DOHH2 (cell line): ENCODE measurements around the gene WWOX.

ENCODE experiments used
- H3F3A ChIP-seq: fragments of 200-600 bp; sonication (generic), shearing (Covaris generic); 2 replicates; pipeline ENCODE4 v1.6.0; 2016; ENCODE audit warnings: antibody characterized with exemption, mild to moderate bottlenecking; ENCODE audit not compliant: control insufficient read depth, insufficient read depth
- H3K27ac ChIP-seq: fragments of 200-600 bp; sonication (generic); 2 replicates; pipeline ENCODE4 v1.5.1; 2014; ENCODE audit warnings: low read depth, mild to moderate bottlenecking, low read length, moderate library complexity
- H3K27me3 ChIP-seq: fragments of 200-600 bp; sonication (generic); 2 replicates; pipeline ENCODE4 v1.6.1; 2014; ENCODE audit warnings: mild to moderate bottlenecking, low read length, mixed read lengths; ENCODE audit not compliant: control insufficient read depth
- H3K36me3 ChIP-seq: fragments of 200-600 bp; sonication (generic); 2 replicates; pipeline ENCODE4 v1.6.1; 2014; ENCODE audit warnings: mild to moderate bottlenecking, low read length, moderate library complexity, mixed read lengths; ENCODE audit not compliant: control insufficient read depth
- H3K4me1 ChIP-seq: fragments of 200-600 bp; sonication (generic); 2 replicates; pipeline ENCODE4 v1.6.1; 2014; ENCODE audit warnings: mild to moderate bottlenecking, low read length, mixed read lengths; ENCODE audit not compliant: control insufficient read depth
- H3K4me2 ChIP-seq: fragments of 200-600 bp; sonication (generic); 2 replicates; pipeline ENCODE4 v1.6.0; 2014; ENCODE audit warnings: mild to moderate bottlenecking, low read length, moderate library complexity
- H3K4me3 ChIP-seq: fragments of 200-600 bp; sonication (generic); 2 replicates; pipeline ENCODE4 v1.5.1; 2014; ENCODE audit warnings: mild to moderate bottlenecking, low read length, mixed read lengths
- H3K79me2 ChIP-seq: fragments of 200-600 bp; sonication (generic); 2 replicates; pipeline ENCODE4 v1.6.1; 2014; ENCODE audit warnings: mild to moderate bottlenecking, low read length, mixed read lengths; ENCODE audit not compliant: control insufficient read depth
- H3K9me2 ChIP-seq: fragments of 200-600 bp; sonication (generic); replicated peaks from 2 replicates; pipeline ENCODE4 v1.6.1; 2014; ENCODE audit warnings: mild to moderate bottlenecking, low read length, mixed read lengths; ENCODE audit not compliant: control insufficient read depth
- H3K9me3 ChIP-seq: fragments of 200-600 bp; sonication (generic); 2 replicates; pipeline ENCODE4 v1.6.1; 2014; ENCODE audit warnings: antibody characterized with exemption, low read length, mixed read lengths; ENCODE audit not compliant: control insufficient read depth, insufficient read depth
- H4K20me1 ChIP-seq: fragments of 200-600 bp; sonication (generic); 2 replicates; pipeline ENCODE4 v1.6.0; 2014; ENCODE audit warnings: low read depth, mild to moderate bottlenecking, antibody characterized with exemption, low read length, moderate library complexity; ENCODE audit not compliant: control insufficient read depth, insufficient read depth
- CTCF ChIP-seq: fragments of 200-600 bp; sonication (generic); IDR thresholded peaks from one replicate; pipeline ENCODE4 v1.5.1; 2014; ENCODE audit warnings: antibody characterized with exemption, mild to moderate bottlenecking, low read depth, low read length; ENCODE audit not compliant: poor library complexity, severe bottlenecking
- EZH2phosphoT487 ChIP-seq: fragments of 200-600 bp; sonication (generic); IDR thresholded peaks from 2 replicates; pipeline ENCODE4 v1.6.1; 2017; ENCODE audit warnings: borderline replicate concordance, mild to moderate bottlenecking, antibody characterized with exemption, low read length, moderate library complexity, mixed read lengths

The WWOX gene

DNA sequence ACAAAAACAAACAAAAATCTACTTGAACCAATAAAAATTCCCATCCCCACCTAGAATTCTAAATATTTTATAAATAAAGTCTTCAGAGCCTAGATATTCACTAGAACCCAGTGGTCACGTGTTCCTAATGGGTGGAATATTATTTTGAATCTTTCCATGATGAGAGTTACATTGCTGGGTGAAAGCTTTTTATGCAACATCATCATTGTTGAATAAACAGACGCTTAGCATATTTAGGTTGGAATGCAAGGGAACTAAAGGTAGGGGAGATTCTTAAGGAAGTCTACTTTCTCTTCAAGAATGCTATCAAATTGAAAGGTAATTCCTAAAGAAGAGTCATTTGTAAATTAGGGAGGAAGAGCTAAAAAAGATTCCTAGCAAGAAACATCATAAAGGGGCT lies 723.1 kb downstream of the WWOX start:
- H3K4me2 ChIP-seq, result no peak overlapping the region
- no peak overlapping the region for H3K27ac ChIP-seq
- no peaks in the 10 kb centered on the region for H3K27me3 ChIP-seq
- no peaks in the 10 kb centered on the region for H3K79me2 ChIP-seq
- no peak for TF ChIP-seq EZH2phosphoT487
- no peak for TF ChIP-seq CTCF
- H3K9me3 ChIP-seq, result no peaks in the 10 kb centered on the region
- H4K20me1 ChIP-seq, result no peaks in the 10 kb centered on the region
- H3K36me3 ChIP-seq, result no peaks in the 10 kb centered on the region
- H3F3A ChIP-seq, result no peaks in the 10 kb centered on the region
- no peaks in the 10 kb centered on the region for H3K4me1 ChIP-seq
- H3K9me2 ChIP-seq, result no peaks in the 10 kb centered on the region
- H3K4me3 ChIP-seq, result no peak overlapping the region

GRCh38 chr16:78823027-78823426 lies 723.6 kb downstream of the WWOX start:
- Histone ChIP-seq H3K79me2 (no peaks in the 10 kb centered on the region), H3K4me3 (no peak overlapping the region), H3K4me1 (no peaks in the 10 kb centered on the region), H3K4me2 (no peak overlapping the region), H3K9me3 (no peaks in the 10 kb centered on the region), H3F3A (no peaks in the 10 kb centered on the region), H3K9me2 (no peaks in the 10 kb centered on the region), H4K20me1 (no peaks in the 10 kb centered on the region), H3K36me3 (no peaks in the 10 kb centered on the region), H3K27me3 (no peaks in the 10 kb centered on the region), H3K27ac (no peak overlapping the region)
- no peak for TF ChIP-seq CTCF
- TF ChIP-seq EZH2phosphoT487, result no peak

DNA sequence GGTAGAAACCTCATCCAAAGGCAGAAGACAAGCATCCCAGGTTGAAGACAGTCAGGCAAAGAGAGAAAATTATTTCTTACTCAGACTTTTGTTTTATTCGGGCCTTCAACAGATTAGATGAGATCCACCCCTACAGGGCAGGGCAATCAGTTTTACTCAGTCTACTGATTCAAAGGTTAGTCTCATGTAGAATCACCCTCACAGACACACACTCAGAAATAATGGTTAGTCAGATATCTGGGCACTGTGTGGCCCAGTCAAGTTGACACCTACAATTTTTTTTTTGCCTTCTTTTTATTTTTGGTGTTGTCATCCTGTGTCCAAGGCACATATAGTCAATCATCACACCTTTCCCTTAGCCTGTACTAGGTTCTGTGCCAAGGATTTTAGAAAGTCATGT lies 729.8 kb downstream of the WWOX start:
- Histone ChIP-seq H3K4me3 (no peak overlapping the region), H3K4me1 (no peaks in the 10 kb centered on the region), H3K9me2 (no peaks in the 10 kb centered on the region), H3K4me2 (no peak overlapping the region), H3K27me3 (no peaks in the 10 kb centered on the region), H3K27ac (no peak overlapping the region), H3K36me3 (no peaks in the 10 kb centered on the region), H3F3A (no peaks in the 10 kb centered on the region), H3K79me2 (no peaks in the 10 kb centered on the region), H3K9me3 (no peaks in the 10 kb centered on the region), H4K20me1 (no peaks in the 10 kb centered on the region)
- no peak for TF ChIP-seq CTCF
- no peak for TF ChIP-seq EZH2phosphoT487

DNA sequence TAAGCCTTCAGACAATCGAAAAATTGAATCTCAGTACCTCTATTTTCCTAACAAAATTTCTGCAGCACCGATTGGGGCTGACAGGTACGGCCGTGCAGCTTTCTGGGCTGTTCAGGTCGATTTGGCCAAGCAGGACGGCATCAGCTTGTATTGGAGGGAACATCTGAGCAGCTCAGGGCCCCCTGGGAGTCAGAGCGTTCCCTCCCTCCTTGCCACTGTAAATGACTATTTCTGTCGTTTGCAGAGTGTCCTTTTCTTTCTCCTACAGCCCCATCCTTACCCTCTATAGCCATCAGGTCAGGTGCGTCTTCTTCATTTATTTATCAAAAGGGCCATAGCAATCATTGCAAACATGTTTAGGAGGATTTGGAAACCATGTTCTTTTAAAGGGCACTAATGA lies 731.1 kb downstream of the WWOX start:
- Histone ChIP-seq H3K9me3 (no peaks in the 10 kb centered on the region), H3F3A (no peaks in the 10 kb centered on the region)

More for the DNA sequence above, 731.1 kb downstream of the WWOX start:
- no peak overlapping the region for H3K4me2 ChIP-seq
- H3K9me2 ChIP-seq, result no peaks in the 10 kb centered on the region
- no peak overlapping the region for H3K27ac ChIP-seq
- H3K79me2 ChIP-seq, result no peaks in the 10 kb centered on the region
- no peak for TF ChIP-seq EZH2phosphoT487
- TF ChIP-seq CTCF, result no peak
- no peaks in the 10 kb centered on the region for H3K4me1 ChIP-seq
- H4K20me1 ChIP-seq, result no peaks in the 10 kb centered on the region
- no peaks in the 10 kb centered on the region for H3K27me3 ChIP-seq
- H3K36me3 ChIP-seq, result no peaks in the 10 kb centered on the region
- H3K4me3 ChIP-seq, result no peak overlapping the region
